ENCODE measurements around the gene ENTPD2.

GRCh38 chr9:137039611-137040366 is 14.1 kb downstream of the ENTPD2 start:
- TF ChIP-seq CTCF (conservative IDR thresholded peaks at IDR 0.05 in 1 of 2, IDR thresholded peaks at IDR 0.05 in 1 of 2; ENCODE audit: low read depth in 1 of 2, low read length in 2 of 2) (no peak), EZH2 (IDR thresholded peaks at IDR 0.05; ENCODE audit: low read length, missing control alignments) (no peak)

Measured in fibroblast of lung (primary cell).